GM12878 (cell line): Measurements from ENCODE around the gene PRRC2C. TPM values are rescaled to one million over a fixed set of nuclear protein-coding genes. Genes with fewer than 3 reads are reported as not detected.

ENCODE experiments used
- CHD1 ChIP-seq: IDR thresholded peaks from 2 replicates; pipeline ENCODE4 v1.6.1; 2012; ENCODE audit warnings: low read depth, low read length, improper control_type of control experiment
- E4F1 ChIP-seq: fragments of 450-650 bp; IDR thresholded peaks from 2 replicates; pipeline ENCODE4 v1.6.1; 2018; ENCODE audit warnings: borderline replicate concordance, mild to moderate bottlenecking; ENCODE audit not compliant: partially characterized antibody
- EED ChIP-seq: sonication (generic); IDR thresholded peaks from 2 replicates; pipeline ENCODE4 v1.6.1; 2016; ENCODE audit warnings: antibody characterized with exemption, low read depth
- KAT2A ChIP-seq: conservative IDR thresholded peaks from 2 replicates; pipeline ENCODE4 v1.6.1; 2011; ENCODE audit warnings: low read depth, low read length; ENCODE audit not compliant: control insufficient read depth
- RELB ChIP-seq: fragments of 450-650 bp; IDR thresholded peaks from 2 replicates; pipeline ENCODE4 v1.6.1; 2017; ENCODE audit warnings: low read depth, mild to moderate bottlenecking, moderate library complexity
- TCF3 ChIP-seq: IDR thresholded peaks from 2 replicates; pipeline ENCODE4 v1.6.1; 2012; ENCODE audit warnings: low read depth, mild to moderate bottlenecking, low read length, borderline replicate concordance; ENCODE audit not compliant: insufficient read depth
- USF1 ChIP-seq: IDR thresholded peaks from 2 replicates; pipeline ENCODE4 v1.6.1; 2011; ENCODE audit warnings: borderline replicate concordance, low read depth, mild to moderate bottlenecking, moderate library complexity, mixed read lengths, low read length; ENCODE audit not compliant: insufficient read depth; ENCODE audit errors: extremely low read length
- polyA plus RNA-seq, 11 experiments: library from polyadenylated mRNA; depleted of rRNA in 4 of 11; unstranded in 6 of 11; stranded (reverse) in 5 of 11; fragments of >200 nt; fragmentation: Nextera tagmentation in 4 of 11; fragmentation: Illumina TruSeq in 1 of 11; extraction: Ambion mirVana in 4 of 11; extraction: Trizol in 1 of 11; gene quantifications; 1 replicate in 1 of 11; 2 replicates in 10 of 11; pipeline versions ENCODE4 v1.2.1 to v1.2.3, GENCODE V29; 2011 to 2016; ENCODE audit warnings: inconsistent platforms in 2 of 11, missing spikeins in 2 of 11, low read depth in 1 of 11
- total RNA-seq, 4 experiments: library from RNA; depleted of rRNA in 3 of 4; stranded (reverse); fragments of >200 nt in 3 of 4; fragmentation: Illumina TruSeq in 1 of 4; extraction: Trizol in 1 of 4; gene quantifications; 2 replicates each; pipeline versions ENCODE4 v1.2.1 to v1.2.3, GENCODE V29; 2013 to 2021

The PRRC2C gene
- total and polyA plus RNA-seq, 10 of the 15 experiments (the other 5 are each of a cell fraction or from before 2014, with no cell fraction given) = 53.4 to 182 (median 91.8) TPM

- no peak for TF ChIP-seq E4F1
- no peak for TF ChIP-seq RELB
- no peak for TF ChIP-seq CHD1
- no peak for TF ChIP-seq EED
- TF ChIP-seq KAT2A = no peak
- no peak for TF ChIP-seq USF1
- no peak for TF ChIP-seq TCF3
These were observed 25.2 kb upstream of the PRRC2C start (continued) for GRCh38 chr1:171460018-171460620.
